BLaER1 treated with 17β-estradiol and CSF1 and Interleukin-3, amounts not matched to agents 10 nM and 100 nM (cell line): Measurements from ENCODE around the gene PPP1R9A.

Experiments
- H3K27ac ChIP-seq, 11 experiments: shearing (Covaris generic); formaldehyde crosslinking; 2 replicates each; pipeline ENCODE4 v1.8.1; 2022
- H3K27me3 ChIP-seq, 11 experiments: shearing (Covaris generic); formaldehyde crosslinking; 2 replicates each; pipeline ENCODE4 v1.8.1; 2022
- H3K36me3 ChIP-seq, 11 experiments: shearing (Covaris generic); formaldehyde crosslinking; 2 replicates each; pipeline ENCODE4 v1.8.1; 2022
- H3K4me1 ChIP-seq, 10 experiments: shearing (Covaris generic); formaldehyde crosslinking; 2 replicates each; pipeline ENCODE4 v1.8.1; 2022
- H3K4me2 ChIP-seq, 11 experiments: shearing (Covaris generic); formaldehyde crosslinking; 2 replicates each; pipeline ENCODE4 v1.8.1; 2022
- H3K4me3 ChIP-seq, 10 experiments: shearing (Covaris generic); formaldehyde crosslinking; 2 replicates each; pipeline ENCODE4 v1.8.1; 2022
- H3K9ac ChIP-seq, 11 experiments: shearing (Covaris generic); formaldehyde crosslinking; 2 replicates each; pipeline ENCODE4 v1.8.1; 2022
- H3K9me3 ChIP-seq, 11 experiments: shearing (Covaris generic); formaldehyde crosslinking; replicated peaks in 1 of 11; 2 replicates each; pipeline ENCODE4 v1.8.1; 2022
- H4K20me1 ChIP-seq, 11 experiments: shearing (Covaris generic); formaldehyde crosslinking; 2 replicates each; pipeline ENCODE4 v1.8.1; 2022
- Cebpa-rat ChIP-seq, 11 experiments: shearing (Covaris generic); IDR thresholded peaks; 2 replicates each; pipeline ENCODE4 v1.8.1; 2022

PPP1R9A gene

GRCh38 chr7:95062901-95063300 lies 155.5 kb downstream of the PPP1R9A start:
- Histone ChIP-seq H4K20me1 (no peaks in the 10 kb centered on the region), H3K4me1 (no peaks in the 10 kb centered on the region), H3K9me3 (no peaks in the 10 kb centered on the region), H3K9ac (no peak overlapping the region), H3K36me3 (no peaks in the 10 kb centered on the region), H3K4me3 (no peak overlapping the region), H3K4me2 (no peak overlapping the region), H3K27ac (no peak overlapping the region), H3K27me3 (no peaks in the 10 kb centered on the region)
- no peak for TF ChIP-seq Cebpa-rat (IDR thresholded peaks at IDR 0.05)

DNA sequence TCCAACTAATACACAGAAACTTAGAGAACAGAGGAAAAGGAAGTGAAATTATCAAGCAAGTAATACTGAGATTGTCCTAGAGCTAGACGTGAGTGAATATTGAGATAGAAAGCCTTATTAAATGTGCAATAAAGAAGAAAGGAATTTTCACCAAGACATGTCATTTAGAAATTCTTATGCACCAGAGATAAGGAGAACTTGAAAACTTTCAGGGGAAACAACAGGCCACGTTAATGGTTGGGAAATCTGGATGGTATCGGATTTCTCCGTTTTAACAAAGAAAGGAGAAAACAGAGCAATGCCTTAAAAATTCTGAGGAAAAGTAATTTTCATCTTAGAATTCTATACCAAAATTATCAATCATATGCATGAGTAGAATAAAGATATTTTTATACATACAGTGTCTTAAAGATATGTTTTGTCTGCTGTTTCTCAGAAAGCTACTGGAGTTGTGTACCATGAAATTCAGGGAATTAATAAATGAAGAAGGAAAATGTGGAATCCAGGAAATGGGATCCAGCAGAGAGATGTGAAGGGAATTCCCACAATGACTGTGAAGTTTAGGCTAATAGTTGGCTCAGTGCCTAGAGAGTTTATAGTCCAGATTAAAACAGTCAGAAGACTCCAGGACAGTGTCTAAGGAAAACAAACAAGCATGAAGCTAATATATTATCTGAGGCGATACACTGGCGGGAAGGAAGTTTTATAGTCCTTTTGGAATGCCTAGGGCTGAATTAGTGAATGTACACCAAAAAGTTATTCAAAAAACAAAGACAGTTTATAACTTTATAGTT lies 159.5 kb downstream of the PPP1R9A start:
- no peak for TF ChIP-seq Cebpa-rat (IDR thresholded peaks at IDR 0.05)
- Histone ChIP-seq H3K4me3 (no peak overlapping the region), H3K4me2 (no peak overlapping the region), H3K4me1 (no peaks in the 10 kb centered on the region), H3K36me3 (no peaks in the 10 kb centered on the region), H3K27ac (no peak overlapping the region), H3K9me3 (no peaks in the 10 kb centered on the region), H3K27me3 (no peaks in the 10 kb centered on the region), H4K20me1 (no peaks in the 10 kb centered on the region), H3K9ac (no peak overlapping the region)

DNA sequence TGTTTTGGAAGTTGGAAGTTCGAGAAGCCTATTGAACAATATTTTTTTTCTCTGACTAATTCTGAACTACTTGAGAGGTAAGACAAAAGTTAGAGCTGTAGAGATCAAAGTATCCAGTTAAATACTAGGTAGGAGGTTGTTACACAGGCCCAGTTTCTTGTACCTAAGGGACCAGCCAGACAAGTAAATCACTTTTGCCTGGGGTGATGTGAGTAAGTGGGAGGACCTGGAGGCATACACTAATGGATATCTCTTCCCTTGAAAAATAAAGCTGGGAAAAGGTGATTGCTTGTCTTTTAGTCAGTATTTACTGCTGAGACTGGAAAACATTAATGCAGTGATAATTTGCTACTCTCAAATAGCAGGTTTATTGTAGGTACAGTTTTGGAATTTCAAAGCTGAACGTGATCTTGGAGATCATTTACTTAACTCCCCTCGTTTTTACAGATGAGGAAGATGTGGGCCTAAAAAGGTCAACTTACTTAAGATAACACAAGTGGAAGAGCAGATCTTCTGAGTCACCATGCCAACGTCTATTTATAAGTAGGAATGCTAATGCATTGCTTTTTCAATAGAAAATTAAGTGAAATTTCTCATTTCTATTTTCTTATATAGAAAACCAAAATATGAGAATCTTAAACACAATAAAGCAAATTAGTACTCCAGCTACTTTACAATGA lies 181.3 kb downstream of the PPP1R9A start:
- no peak overlapping the region for H3K9ac ChIP-seq
- H3K4me1 ChIP-seq, result no peaks in the 10 kb centered on the region
- H3K36me3 ChIP-seq, result no peaks in the 10 kb centered on the region
- H3K4me2 ChIP-seq, result no peak overlapping the region
- no peaks in the 10 kb centered on the region for H3K27me3 ChIP-seq
- no peaks in the 10 kb centered on the region for H4K20me1 ChIP-seq
- H3K27ac ChIP-seq, result no peak overlapping the region
- no peak for TF ChIP-seq Cebpa-rat (IDR thresholded peaks at IDR 0.05)
- H3K9me3 ChIP-seq, result no peaks in the 10 kb centered on the region
- H3K4me3 ChIP-seq, result no peak overlapping the region

GRCh38 chr7:95089414-95090315 lies 182.3 kb downstream of the PPP1R9A start:
- H3K4me1 ChIP-seq, result peaks cover 0 to 4% (median 0%) of the 10 kb centered on the region in 10 experiments; a peak in 3 of 20 replicates
- no peak for TF ChIP-seq Cebpa-rat (IDR thresholded peaks at IDR 0.05)
- no peak overlapping the region for H3K4me3 ChIP-seq
- no peak overlapping the region for H3K4me2 ChIP-seq
- H3K27me3 ChIP-seq, result no peaks in the 10 kb centered on the region
- no peaks in the 10 kb centered on the region for H3K9me3 ChIP-seq
- no peak overlapping the region for H3K9ac ChIP-seq
- H3K36me3 ChIP-seq, result no peaks in the 10 kb centered on the region
- no peaks in the 10 kb centered on the region for H4K20me1 ChIP-seq
- H3K27ac ChIP-seq, result no peak overlapping the region

- TF ChIP-seq Cebpa-rat (IDR thresholded peaks at IDR 0.05), result no peak
- H4K20me1 ChIP-seq, result no peaks in the 10 kb centered on the region
- H3K4me3 ChIP-seq, result no peak overlapping the region
- H3K9ac ChIP-seq, result no peak overlapping the region
- H3K4me1 ChIP-seq, result peaks cover 0 to 21% (median 0%) of the 10 kb centered on the region in 10 experiments; a peak in 4 of 20 replicates
- no peaks in the 10 kb centered on the region for H3K36me3 ChIP-seq
- no peaks in the 10 kb centered on the region for H3K27me3 ChIP-seq
- no peaks in the 10 kb centered on the region for H3K9me3 ChIP-seq
- no peak overlapping the region for H3K4me2 ChIP-seq
- no peak overlapping the region for H3K27ac ChIP-seq
These were observed 184.9 kb downstream of the PPP1R9A start for GRCh38 chr7:95092324-95092723.

DNA sequence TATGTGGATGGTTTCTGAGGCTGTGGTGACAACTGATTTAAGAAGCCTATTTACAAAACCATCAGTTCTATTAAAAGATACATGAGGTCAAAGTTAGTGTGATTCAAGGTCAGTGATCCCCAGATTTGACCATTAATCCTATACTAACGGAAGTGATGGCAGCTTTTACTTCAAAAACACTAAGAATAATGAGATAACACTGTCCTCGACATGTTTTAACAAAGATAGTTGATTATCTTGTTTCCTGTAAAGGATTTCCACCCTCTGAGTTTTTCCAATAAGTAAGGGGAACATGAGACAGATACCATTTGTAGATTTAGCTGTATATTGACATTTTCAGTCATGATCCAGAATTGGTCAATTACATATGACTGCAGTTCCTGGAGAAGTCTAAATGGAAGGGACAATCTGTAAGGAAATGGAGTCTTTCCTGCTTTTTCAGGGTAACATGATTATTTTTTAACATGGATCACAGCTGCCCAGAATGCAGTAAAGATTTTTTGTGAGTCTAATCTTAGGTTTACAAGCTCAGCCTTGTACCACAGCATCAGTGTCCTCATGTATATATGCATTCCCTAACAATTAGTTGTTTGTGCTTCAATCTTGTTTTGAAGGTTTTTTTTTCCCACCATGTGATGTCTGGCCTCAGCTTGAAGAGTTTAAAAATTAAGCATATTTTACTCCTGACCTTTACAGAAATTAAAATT lies 188.0 kb downstream of the PPP1R9A start:
- H3K27ac ChIP-seq, result no peak overlapping the region
- H3K27me3 ChIP-seq, result no peaks in the 10 kb centered on the region
- no peak overlapping the region for H3K9ac ChIP-seq
- H3K4me1 ChIP-seq, result peaks cover 0 to 21% (median 0%) of the 10 kb centered on the region in 10 experiments; a peak in 4 of 20 replicates
- no peak overlapping the region for H3K4me3 ChIP-seq
- H3K36me3 ChIP-seq, result no peaks in the 10 kb centered on the region
- no peaks in the 10 kb centered on the region for H3K9me3 ChIP-seq
- peak overlapping the region in 2 of 11 experiments; percentile 25 to 47; a peak in 3 of 22 replicates for H3K4me2 ChIP-seq
- no peaks in the 10 kb centered on the region for H4K20me1 ChIP-seq
- no peak for TF ChIP-seq Cebpa-rat (IDR thresholded peaks at IDR 0.05)

DNA sequence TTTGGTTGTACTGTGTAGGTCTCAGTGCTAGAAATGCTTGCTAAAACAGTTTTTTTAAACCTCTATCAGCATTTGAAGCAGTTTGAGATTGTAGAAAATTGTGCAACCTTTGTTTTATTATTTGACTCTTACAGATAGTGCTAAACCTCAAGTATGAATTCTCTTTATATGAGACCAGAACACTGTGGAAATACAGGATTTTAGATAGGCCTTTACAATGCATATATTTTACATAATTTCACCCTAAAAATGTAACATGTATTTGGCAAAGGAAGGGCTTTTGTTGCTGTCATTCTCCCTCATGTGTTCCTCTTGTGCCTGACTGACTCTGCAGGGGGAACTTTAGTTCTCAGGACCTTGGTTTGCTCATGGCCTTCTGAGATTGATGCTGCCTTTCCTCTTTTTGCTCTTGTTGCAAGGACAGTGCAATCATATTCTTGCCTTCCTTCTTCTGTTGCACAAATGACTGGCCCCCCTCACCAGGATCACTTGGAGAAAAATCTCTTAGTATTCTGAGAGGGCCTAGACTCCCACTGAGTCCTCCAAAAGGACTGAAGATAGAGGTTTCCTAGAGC lies 188.7 kb downstream of the PPP1R9A start:
- Histone ChIP-seq H3K36me3 (no peaks in the 10 kb centered on the region), H3K27me3 (no peaks in the 10 kb centered on the region), H3K9ac (no peak overlapping the region), H3K4me1 (peaks cover 0 to 21% (median 0%) of the 10 kb centered on the region in 10 experiments; a peak in 4 of 20 replicates), H3K9me3 (no peaks in the 10 kb centered on the region), H3K4me3 (no peak overlapping the region), H3K4me2 (no peak overlapping the region), H4K20me1 (no peaks in the 10 kb centered on the region), H3K27ac (no peak overlapping the region)
- no peak for TF ChIP-seq Cebpa-rat (IDR thresholded peaks at IDR 0.05)

- H3K4me1 ChIP-seq, result peaks cover 0 to 21% (median 0%) of the 10 kb centered on the region in 10 experiments; a peak in 4 of 20 replicates
- no peaks in the 10 kb centered on the region for H3K27me3 ChIP-seq
- no peak overlapping the region for H3K9ac ChIP-seq
- no peaks in the 10 kb centered on the region for H3K9me3 ChIP-seq
- no peaks in the 10 kb centered on the region for H3K36me3 ChIP-seq
- no peak overlapping the region for H3K4me3 ChIP-seq
- no peaks in the 10 kb centered on the region for H4K20me1 ChIP-seq
- TF ChIP-seq Cebpa-rat (IDR thresholded peaks at IDR 0.05), result no peak
- no peak overlapping the region for H3K27ac ChIP-seq
- no peak overlapping the region for H3K4me2 ChIP-seq
These were observed 189.9 kb downstream of the PPP1R9A start for GRCh38 chr7:95097291-95097690.
